Skin epidermis (tissue), 12 donors: Measurements from ENCODE around the gene MRTFA.
"Not testable (repeated sequence)": the region's sequence is repeated elsewhere in the genome, so short reads cannot be mapped to it uniquely, and the experiment has no call there.

Source experiments
- H3K27ac ChIP-seq, 21 experiments: fragments of 200-600 bp; sonication (generic) in 11 of 21; one replicate each; pipeline ENCODE4 v1.5.0; 2020; ENCODE audit warnings: mild to moderate bottlenecking in 3 of 21, inconsistent platforms in 2 of 21, moderate library complexity in 2 of 21
- H3K4me3 ChIP-seq, 7 experiments: fragments of 200-600 bp; sonication (generic) in 2 of 7; one replicate each; pipeline ENCODE4 v1.5.0; 2020; ENCODE audit warnings: inconsistent platforms in 2 of 7, mild to moderate bottlenecking in 2 of 7, moderate library complexity in 1 of 7

MRTFA gene

DNA sequence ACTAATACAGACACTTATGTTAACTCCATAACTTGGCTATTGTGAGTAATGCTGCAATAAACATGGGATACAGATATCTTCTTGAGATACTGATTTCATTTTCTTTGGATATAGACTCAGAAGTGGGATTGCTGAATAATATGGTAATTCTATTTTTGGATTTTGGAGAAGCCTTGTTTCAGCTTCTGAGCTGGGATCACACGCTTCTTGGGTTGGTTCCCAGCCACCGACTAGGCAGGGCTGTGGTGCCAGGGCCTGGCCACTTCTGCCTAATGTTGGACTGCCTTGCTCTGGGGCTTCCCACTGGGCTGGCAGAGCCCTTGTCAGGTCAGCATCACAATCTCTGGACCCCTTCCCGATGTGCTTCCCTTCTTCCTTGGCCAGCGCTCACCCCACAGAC lies 28.8 kb upstream of the MRTFA start:
- peak overlapping the region in 13 of 21 experiments; percentile 6 to 76 (median 42) for H3K27ac ChIP-seq
- no peak overlapping the region for H3K4me3 ChIP-seq

DNA sequence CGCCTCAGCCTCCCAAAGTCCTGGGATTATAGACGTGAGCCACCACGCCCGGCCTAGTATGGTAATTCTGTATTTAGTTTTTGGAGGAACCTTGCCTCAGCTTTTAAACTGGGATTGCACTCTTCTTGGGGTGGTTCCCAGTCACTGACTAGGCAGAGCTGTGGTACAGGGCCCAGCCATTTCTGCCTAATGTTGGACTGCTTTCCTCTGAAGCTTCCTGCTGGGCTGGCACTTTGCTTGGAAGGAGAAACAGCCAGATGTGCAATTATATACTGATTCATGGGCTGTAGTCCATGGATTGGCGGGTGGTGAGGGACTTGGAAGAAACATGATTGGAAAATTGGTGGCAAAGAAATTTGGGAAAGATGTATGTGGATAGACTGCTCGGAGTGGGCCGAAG lies 25.2 kb upstream of the MRTFA start:
- Histone ChIP-seq H3K4me3 (no peak overlapping the region), H3K27ac (peak overlapping the region in 1 of 21 experiments; percentile 7)

DNA sequence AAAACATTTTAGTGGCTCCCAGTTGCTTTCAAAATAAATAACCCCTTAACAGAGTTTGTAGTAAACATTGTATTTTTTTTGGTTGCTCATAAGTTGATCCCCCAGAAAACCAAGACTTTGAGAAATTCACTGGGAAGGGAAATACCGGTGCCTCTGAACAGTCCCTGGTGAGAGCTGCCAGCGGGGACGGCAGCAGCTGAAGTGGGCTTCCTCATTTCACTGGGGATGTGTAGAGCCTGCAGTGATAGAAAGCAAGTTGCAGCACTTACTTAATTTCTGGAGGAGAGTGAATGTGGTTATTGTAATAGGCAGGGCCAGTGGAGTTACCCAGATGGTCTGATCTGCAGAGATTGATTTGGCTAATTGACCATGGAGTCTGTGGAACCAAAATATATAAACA lies 24.2 kb upstream of the MRTFA start:
- H3K27ac ChIP-seq = no peak overlapping the region
- no peak overlapping the region for H3K4me3 ChIP-seq

DNA sequence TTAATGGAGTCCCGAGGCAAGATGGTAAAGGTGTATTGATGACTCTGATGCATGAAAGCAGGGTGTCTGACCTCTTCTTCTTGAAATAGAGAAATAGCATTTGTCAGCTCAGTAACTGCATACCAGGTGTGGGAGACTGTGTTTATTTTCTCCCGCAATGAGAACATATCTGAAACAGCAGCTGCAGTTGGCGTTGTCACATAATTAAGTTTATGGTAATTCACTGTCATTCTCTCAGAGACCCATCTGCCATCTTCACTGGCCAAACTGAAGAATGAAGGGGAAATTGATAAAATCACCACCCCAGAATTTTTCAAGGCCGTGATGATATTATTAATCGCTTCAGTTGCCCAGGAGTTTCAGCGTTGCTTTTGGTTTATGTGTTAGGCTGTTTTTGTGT lies 22.6 kb upstream of the MRTFA start:
- no peak overlapping the region for H3K4me3 ChIP-seq
- H3K27ac ChIP-seq = no peak overlapping the region

DNA sequence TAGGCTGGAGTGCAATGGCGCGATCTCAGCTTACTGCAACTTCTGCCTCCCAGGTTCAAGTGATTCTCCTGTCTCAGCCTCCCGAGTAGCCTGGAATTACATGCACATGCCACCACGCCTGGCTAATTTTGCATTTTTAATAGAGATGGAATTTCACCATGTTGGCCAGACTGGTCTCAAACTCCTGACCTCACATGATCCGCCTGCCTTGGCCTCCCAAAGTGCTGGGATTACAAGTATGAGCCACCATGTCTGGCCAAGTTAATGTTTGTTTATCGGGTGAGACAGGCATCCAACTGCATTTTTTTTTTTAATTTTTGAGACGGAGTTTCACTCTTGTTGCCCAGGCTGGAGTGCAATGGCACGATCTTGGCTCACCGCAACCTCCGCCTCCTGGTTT lies 20.1 kb upstream of the MRTFA start:
- not testable (repeated sequence) for H3K4me3 ChIP-seq, H3K27ac ChIP-seq

DNA sequence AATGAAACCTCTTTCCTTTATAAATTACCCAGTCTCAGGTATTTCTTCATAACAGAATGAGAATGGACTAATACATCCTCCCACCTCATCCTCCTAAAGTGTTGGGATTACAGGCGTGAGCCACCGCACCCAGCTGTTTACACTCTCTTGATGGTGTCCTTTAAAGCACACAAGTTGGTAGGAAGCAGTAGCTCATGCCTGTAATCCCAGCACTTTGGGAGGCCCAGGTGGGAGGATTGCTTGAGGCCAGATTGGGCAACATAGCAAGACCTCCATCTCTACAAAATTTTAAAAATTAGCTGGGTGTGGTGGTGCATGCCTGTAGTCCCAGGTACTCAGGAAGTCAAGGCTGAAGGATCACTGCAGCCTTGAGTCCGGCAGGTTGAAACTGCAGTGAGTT lies 19.4 kb upstream of the MRTFA start:
- H3K4me3 ChIP-seq = not testable (repeated sequence)

DNA sequence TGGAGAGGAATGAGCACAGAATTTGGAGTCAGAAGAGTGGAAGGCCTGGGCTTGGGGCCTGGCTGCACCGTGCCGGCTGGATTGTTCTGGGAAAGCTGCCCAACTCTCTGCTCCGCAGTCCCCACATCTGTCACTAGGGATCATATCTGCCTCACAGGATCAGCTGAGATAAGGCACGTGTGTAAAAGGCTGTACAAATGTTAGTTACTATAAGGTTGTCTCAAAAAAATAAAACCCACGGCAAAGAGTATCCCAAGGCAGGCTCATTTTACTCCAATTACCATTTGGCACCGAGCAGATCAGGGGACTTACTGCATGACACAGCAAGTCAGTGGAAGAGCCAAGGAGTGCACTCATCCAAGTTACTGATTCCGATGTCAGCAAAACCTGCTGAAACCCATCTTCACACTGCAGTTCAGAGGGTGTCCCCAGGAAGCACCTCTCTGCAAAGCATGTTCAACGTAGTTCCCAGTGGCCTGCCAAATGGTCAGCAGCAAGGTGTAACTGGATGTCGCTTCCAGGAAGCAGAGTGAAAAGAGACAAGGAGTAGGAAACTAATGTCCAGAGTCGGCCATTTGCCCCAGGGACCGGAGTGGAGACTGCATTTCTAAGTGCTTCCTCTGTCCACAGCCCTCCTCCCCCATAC lies 18.1 kb upstream of the MRTFA start:
- Histone ChIP-seq H3K4me3 (no peak overlapping the region), H3K27ac (peak overlapping the region in 19 of 21 experiments; percentile 9 to 100 (median 74))

More for the DNA sequence above, 19.4 kb upstream of the MRTFA start:
- peak overlapping the region in 1 of 21 experiments; percentile 94 for H3K27ac ChIP-seq

DNA sequence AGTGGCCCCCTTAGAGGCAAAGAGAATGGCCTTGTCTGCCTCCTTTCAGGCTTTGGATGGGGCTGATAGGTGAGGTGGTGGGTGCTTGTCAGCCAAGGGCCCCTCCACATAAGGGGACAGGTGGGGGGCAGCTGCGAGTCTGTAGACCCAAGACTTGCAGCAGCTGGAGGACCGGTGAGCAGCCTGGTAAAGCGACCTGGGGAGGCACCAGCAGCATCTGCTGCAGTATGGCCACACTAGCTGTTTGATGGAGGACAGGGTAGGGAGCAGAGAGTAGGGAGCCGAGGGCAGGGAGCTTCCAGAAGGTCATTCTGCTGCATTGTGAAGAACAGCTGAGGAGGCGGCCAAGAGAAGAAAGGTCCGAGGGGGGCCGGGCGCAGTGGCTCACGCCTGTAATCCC lies 16.8 kb upstream of the MRTFA start:
- no peak overlapping the region for H3K4me3 ChIP-seq
- H3K27ac ChIP-seq = peak overlapping the region in 18 of 21 experiments; percentile 3 to 100 (median 96)

DNA sequence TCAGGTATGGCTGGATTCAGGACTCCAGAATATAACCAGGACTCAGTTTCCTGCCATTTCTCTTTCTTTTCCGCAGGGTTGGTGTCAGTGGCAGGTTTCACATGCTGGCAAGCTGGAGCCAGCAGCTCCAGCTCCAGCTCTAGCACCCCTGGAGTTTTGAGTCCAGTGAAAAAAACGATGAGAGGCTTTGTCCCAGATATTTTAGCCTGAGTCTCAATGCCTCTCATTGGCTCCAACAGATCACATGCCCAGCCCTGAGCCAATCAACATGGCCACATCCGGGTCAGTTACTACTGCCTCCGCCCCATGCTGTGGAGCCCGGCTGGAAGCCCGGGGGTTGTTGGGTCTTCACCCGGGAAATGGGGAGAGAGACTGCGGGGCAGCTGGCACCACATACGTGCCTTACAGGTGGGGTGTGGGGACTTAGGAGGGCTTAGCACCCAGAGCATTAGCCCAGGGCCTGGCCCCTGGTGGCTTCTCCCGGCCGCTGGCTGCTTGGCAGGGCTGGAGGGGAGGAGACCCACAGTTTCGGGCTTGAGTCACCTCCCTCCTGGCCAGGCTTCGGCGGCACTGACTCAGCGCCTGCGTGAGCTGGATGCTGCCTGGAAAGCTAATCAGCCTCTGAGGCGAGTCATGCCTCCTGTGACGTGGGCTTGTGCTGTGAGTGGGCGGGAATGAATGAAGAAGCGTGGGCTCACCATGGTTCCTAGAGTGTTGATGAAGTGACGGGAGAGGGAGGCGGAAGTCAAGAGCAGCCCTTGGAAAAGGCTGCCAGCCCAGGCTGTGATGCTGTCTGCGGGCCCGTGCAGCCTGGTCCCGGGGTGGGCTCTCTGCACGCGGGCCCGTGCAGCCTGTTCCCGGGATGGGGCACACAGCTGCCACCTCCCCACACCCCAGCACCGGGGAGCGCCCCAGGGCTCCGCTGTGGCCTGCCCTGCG lies 15.3 kb upstream of the MRTFA start:
- Histone ChIP-seq H3K4me3 (peak overlapping the region; percentile 32 to 53 (median 43)), H3K27ac (peak overlapping the region; percentile 81 to 100 (median 96))

DNA sequence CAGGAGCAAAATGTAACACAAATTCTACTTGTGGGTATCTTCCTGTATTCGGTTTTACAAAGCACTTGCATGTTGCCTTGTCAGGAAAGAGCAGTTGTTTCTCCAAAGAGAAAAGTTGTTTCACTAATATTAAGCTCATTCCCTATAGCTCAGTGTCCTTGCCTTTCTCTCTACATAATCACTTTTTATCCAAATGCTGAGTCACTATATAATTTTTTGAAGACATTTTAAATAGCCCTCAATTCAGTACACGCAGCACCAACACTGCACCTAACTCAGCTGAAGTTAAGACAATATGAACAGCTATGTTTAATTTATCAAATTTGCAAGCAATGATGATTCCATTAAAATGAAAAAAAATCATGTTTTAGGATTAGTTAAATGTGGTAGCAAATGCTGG lies 14.5 kb upstream of the MRTFA start:
- H3K4me3 ChIP-seq = peak overlapping the region in 4 of 7 experiments; percentile 35 to 53 (median 44)
- peak overlapping the region in 20 of 21 experiments; percentile 81 to 100 (median 96) for H3K27ac ChIP-seq

DNA sequence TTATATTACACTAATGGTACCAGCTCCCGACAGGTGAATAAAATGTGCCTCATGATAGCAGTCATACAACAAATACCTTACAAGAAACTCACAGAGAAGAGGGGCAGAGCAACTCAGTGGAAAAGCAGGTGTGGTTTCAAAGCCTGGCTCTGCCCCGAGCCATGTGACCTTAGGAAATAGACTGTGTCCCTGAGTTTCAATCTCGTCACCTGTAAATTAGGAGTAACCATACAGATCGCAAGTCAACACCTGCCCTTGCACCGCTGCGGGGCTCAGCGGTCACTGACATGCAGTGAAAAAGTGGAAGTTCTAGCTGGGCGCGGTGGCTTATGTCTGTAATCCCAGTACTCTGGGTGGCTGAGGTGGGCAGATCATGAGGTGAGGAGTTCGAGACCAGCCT lies 11.9 kb upstream of the MRTFA start:
- Histone ChIP-seq H3K27ac (peak overlapping the region in 7 of 21 experiments; percentile 8 to 58 (median 28)), H3K4me3 (no peak overlapping the region)

DNA sequence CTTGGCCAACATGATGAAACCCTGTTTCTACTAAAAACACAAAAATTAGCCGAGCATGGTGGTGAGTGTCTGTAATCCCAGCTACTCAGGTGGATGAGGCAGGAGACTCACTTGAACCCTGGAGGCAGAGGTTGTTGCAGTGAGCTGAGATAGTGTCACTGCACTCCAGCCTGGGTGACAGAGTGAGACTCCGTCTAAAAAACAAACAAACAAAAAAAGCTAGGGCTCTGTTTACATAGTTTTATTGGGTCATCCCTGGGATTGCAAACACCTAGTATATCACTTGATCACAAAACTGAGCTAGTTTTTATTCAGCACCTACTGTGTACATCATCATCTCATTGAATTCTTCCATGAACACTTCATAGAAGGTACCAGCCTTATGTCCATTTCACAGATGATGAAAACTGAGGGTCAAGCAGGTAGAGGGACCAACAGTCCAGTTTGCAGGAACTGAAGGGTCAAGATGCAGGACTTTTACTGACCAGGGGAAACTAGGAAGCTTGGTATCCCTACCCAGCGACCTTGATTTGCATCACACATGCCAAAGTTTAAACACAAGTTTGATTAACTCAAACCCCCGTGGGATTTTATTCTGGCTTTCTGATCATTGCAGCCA lies 9.2 kb upstream of the MRTFA start:
- peak overlapping the region in 12 of 21 experiments; percentile 38 to 76 (median 60) for H3K27ac ChIP-seq

DNA sequence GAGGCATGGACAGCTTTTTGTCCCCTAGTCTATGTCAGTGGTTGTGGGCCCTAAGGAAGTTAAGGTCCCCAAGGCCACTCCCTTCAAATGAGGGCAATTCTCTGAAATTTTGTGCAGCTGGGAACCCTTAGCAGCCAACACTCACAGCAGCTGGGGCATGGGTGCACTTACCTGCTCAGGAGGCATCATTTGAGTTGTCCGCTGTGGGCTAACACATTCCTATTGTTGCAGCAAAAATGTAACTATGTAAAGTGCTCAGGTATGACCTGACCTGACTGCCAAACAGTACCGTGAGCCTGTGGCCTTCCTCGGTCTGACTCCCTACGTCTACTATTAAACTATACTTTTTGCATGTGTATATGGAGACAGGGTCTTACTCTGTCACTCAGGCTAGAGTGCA lies 5.8 kb upstream of the MRTFA start:
- no peak overlapping the region for H3K27ac ChIP-seq

More for the DNA sequence above, 9.2 kb upstream of the MRTFA start:
- no peak overlapping the region for H3K4me3 ChIP-seq

DNA sequence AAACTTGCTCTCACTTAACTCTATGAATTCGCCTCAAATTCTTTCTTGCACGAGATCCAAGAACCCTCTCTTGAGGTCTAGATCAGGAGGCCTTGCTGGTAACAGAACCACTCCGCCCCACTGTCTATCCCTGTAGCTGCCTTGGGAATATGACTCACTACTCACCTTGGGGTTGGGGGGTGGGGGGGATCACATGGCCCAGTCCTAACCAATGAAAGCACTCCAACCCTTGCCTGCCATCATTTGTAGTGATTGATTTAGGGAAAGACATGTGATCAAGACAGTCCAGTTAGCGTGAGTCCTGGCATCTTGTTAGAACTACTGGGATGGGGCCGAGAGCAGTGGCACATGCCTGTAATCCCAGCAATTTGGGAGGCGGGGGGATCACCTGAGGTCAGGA lies 4.8 kb upstream of the MRTFA start:
- H3K27ac ChIP-seq = no peak overlapping the region
- H3K4me3 ChIP-seq = no peak overlapping the region

More for the DNA sequence above, 5.8 kb upstream of the MRTFA start:
- no peak overlapping the region for H3K4me3 ChIP-seq

DNA sequence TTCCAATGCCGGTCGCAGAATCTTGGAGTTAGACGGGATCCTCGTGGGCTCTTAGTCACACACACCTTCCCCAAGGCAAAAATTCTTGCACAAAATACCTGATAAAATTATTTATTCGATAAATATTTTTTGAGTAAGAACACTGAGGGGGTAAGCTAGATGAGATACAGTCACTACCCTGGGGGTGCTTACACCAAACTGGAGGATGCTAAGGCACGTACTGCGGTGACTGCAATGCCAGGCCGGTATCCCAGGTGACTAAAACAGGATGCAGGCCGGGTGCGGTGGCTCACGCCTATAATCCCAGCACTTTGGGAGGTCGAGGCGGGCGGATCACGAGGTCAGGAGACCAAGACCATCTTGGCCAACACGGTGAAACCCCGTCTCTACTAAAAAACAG lies 1.7 kb upstream of the MRTFA start:
- peak overlapping the region in 6 of 21 experiments; percentile 15 to 97 (median 91) for H3K27ac ChIP-seq
- peak overlapping the region in 1 of 7 experiments; percentile 98 for H3K4me3 ChIP-seq

DNA sequence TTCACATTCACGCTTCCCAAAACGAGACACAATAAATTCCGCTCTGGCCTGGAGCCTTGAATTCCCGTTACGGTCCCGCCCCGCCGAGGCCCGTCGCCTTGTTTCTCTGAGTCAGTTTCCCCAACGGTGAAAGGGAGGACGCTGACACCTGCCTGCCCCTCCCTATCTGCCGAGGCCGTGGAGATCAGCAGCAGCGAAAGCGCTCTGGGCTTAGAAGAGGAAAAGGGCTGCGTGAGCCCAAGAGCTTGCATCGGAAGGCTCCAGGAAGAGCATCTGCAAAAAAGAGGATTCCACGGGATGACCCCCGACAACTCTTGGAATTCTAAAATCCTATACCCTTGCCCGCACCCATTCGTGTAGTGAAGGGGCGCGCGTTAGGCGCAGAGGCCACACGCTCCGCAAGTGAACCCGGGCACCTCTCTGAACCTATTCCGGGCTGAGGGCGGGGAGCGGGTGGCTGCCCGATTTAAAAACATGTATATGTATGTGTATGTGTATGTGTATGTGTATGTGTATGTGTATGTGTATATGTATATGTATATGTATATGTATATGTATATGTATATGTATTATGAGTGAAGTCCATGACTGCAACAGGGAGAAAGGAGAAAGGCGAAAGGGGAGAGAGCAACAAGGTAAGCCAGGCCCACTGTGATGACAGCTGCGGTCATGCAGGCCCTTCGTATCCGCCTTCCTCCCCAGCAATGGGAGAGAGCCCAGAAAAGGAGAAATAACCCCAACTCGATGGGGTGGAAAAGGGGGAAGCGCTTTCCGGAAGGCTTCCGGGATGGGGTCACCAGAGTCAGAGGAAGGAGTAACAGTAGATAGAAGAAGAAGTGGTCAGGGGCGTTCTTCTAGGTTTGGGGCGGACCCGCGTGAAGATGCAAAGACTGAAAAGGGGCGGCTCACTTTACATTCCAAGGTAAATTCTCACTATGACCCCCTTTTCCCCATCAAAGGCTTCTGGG lies 948 bp upstream of the MRTFA start:
- H3K4me3 ChIP-seq = peak overlapping the region; percentile 72 to 99 (median 94)
- peak overlapping the region; percentile 72 to 98 (median 92) for H3K27ac ChIP-seq

DNA sequence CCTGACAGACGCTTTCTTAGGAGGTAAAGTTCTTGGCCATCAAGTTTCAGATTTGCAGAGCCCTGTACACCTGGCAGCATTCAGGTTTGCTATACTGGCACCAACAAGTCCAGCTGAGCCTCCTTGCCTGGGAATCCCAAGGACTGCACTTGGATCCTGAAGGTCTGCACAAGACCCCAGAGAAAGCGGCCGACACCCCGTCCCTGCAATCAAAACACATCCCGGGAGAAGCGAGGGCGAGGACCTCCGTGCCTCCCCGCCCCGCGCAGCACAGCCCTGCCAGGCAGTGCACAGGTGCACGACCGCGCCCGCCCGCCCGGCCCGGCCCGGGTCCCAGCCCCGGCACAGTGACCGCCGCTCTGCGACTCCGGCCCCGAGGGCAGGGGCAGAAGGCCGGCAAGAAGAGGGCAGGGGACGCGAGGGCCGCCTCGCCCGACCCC lies 559 bp downstream of the MRTFA start:
- H3K4me3 ChIP-seq = peak overlapping the region; percentile 72 to 99 (median 94)
- peak overlapping the region; percentile 71 to 98 (median 91) for H3K27ac ChIP-seq

DNA sequence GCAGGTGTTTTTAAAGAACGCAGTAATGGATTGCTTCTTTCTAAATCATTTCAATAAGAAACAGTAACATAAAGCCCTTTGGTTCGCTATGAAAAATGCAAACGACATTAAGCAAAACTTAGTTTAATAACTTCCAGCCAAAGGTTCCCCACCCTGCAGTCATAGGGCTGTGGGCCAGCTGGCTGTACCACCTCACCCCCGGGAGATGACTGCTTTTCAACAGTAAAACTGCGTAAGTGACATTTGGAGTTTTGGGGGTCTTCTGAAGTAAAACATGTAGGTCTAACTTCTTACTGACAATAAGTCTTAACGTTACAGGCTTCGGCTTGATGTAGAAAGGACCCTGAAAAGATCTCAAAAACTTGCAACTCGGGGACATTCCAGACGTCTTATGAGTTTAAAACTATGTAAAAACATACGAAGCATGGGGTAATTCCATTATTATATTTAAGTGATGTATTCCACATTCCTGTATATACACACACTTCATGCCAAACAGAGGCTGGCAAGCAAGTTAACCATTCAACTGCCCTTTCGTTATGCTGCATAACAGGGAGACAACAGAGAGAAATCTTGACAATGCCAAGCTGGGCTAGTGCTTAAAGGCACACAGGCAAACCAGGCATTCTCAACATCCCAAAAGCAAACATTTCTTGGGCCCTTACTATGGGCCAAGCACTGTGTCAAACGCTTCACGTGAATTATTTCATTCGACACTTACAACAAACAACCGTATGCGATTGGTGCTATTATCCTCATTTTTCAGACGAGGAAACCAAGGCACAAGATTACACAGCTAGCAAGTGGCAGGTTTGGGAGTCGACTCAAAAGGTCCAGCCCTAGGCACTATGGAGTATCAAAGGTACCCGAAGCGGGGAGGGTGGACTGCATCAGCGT lies 1.2 kb downstream of the MRTFA start:
- peak overlapping the region in 16 of 21 experiments; percentile 85 to 98 (median 92) for H3K27ac ChIP-seq
- H3K4me3 ChIP-seq = peak overlapping the region; percentile 72 to 99 (median 94)
